Panc1 (cell line): ENCODE measurements around the gene COL6A1.

Source experiments
- CTCF ChIP-seq: fragments of 450-650 bp; IDR thresholded peaks from 2 replicates; pipeline ENCODE4 v1.5.1; 2017; ENCODE audit warnings: mild to moderate bottlenecking
- REST ChIP-seq, 2 experiments: IDR thresholded peaks; 2 replicates each; pipeline ENCODE4 v1.6.1; 2011 to 2012; ENCODE audit warnings: low read depth in 2 of 2, control low read depth in 1 of 2, low read length in 1 of 2, mild to moderate bottlenecking in 1 of 2, moderate library complexity in 1 of 2; ENCODE audit not compliant: insufficient read depth in 1 of 2
- SIN3A ChIP-seq: IDR thresholded peaks from 2 replicates; pipeline ENCODE4 v1.6.1; 2012; ENCODE audit warnings: low read depth, mild to moderate bottlenecking, low read length, moderate library complexity, borderline replicate concordance; ENCODE audit not compliant: insufficient read depth

- TF ChIP-seq CTCF (no peak), REST (IDR thresholded peaks at IDR 0.05; ENCODE audit: insufficient read depth in 1 of 2, low read depth in 2 of 2, low read length in 1 of 2) (no peak), SIN3A (no peak)
These were observed 15.0 kb downstream of the COL6A1 start for GRCh38 chr21:45996311-45997204.
